NCI-H226 (cell line): ENCODE results near the gene ATAD1.

Experiments used
- DNase-seq: peaks from one replicate; pipeline ENCODE4 v3.0.0-alpha.2; 2015

The ATAD1 gene

DNA sequence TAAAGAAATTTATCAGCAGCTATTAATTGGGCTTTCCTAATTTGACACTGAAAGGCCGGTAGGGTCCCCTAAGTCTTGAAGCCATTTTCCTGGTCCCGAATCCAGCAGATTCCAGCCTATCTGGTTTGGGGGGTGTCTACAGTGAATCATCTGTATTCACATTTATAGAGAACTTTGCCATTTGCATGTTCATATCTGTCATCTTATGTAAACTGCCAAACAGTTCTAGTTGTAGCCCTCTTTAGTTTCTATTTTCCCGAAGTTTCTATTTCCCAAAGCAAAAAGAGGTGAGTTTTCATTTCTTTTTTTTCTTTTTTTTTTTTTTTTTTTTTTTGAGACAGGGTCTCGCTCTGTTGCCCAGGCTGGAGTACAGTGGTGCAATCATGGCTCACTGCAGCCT, 110.8 kb downstream of the ATAD1 start:
- DNase-seq = no peak

DNA sequence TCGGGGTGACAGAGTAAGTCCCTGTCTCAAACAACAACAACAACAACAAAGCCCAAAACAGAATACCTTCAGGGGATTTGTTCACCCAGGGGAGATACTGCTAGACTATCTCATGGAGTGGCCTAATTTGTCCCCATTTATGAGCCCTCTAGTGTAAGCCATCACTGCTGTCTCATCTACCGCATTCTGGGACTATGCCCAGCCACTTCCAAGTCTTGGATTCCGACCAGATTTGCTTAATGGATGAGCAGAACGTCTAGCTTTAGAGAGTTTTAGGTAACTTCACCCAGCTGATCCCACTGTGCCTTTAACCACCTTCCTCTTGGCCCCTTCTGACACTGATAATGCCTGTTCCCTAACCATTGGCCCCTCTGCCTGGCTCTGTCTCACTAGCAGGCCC, 111.3 kb downstream of the ATAD1 start:
- no peak for DNase-seq

DNA sequence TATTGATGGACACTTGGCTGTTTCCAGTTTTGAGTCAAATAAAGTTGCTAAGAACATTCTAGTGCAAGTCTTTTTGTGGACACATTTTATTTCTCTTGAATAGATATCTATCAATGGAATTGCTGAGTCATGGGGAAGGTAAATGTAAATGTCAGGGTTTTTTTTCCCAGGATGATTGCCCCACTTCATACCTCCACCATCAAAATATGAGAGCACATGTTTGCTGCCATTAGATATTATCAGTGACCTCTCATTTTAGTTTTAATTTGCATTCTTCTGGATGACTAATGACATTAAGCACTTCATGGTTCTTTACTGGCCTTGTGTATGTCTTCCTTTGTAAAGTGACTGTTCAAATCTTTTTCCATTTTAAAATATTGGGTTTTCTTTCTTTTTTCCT, 112.7 kb downstream of the ATAD1 start:
- DNase-seq = peak; percentile 12

- DNase-seq = no peak
Measured at GRCh38 chr10:87703771-87704170, 114.3 kb downstream of the ATAD1 start.

DNA sequence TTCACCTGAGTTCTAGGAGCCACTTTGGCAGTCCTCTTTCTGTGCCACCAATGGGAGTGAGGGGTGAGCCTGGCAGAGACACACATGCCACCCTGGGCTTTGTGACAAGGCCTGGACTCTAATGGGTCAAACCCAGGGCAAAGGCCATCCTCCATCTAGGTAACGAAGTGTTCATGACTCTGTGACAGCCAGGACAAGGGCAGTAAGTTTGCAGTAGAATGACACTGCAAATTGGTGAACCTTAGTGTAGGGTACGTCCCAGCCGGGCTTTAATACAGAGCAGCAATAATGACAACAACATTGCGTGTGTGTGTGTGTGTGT, 115.1 kb downstream of the ATAD1 start:
- DNase-seq = no peak

DNA sequence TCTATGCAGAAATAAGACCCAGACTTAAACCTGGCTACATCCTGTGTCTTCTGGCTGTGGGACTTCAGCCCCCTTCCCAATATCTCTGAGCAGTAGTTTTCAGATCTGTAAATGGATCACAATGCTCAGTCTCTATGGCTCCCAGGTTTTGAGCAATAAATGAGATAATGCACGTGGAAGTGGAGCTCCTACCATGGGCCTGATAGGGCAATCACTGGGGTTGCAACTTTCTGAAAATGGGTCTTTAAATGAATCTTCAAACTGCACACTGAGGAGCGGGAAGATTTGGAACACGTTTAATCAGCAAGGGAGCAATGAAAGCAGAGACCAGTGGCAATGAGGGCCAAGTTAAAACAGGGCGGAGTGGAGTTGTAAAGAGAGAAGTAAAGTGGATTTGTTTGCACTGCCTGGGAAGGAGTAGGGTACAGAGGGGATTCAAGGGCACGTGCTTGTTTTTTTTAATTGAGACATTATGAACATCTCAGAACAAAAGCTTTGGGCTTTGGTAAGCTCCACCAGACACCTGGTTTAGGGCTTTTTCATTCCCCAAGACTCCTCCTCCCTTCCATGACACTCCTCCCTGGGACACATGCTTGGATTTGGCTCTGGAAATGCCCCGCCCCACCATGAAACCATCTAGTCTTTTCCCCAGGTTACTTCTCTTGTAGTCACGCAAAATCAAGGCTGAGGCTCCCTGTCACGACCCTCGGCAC, 115.6 kb downstream of the ATAD1 start:
- no peak for DNase-seq
